8988T (cell line): ENCODE results near the gene AFAP1.
A peak's percentile ranks its signal among the peaks of the same experiment; 100 is the strongest.

Experiments
- DNase-seq: peaks from one replicate; pipeline ENCODE4 v3.0.0; 2011

AFAP1 gene

GRCh38 chr4:7862561-7863192, 77.0 kb downstream of the AFAP1 start:
- DNase-seq: no peak

GRCh38 chr4:7861440-7861881, 78.2 kb downstream of the AFAP1 start:
- no peak for DNase-seq

GRCh38 chr4:7860600-7861163, 79.0 kb downstream of the AFAP1 start:
- DNase-seq: no peak

- DNase-seq: no peak
Measured at GRCh38 chr4:7859326-7859725, 80.3 kb downstream of the AFAP1 start.

GRCh38 chr4:7858498-7858897, 81.2 kb downstream of the AFAP1 start:
- DNase-seq: no peak

- DNase-seq: no peak
Measured at GRCh38 chr4:7857993-7858392, 81.7 kb downstream of the AFAP1 start.

- DNase-seq: no peak
Measured at GRCh38 chr4:7857238-7857701, 82.4 kb downstream of the AFAP1 start.

- no peak for DNase-seq
Measured at GRCh38 chr4:7855731-7856130, 83.9 kb downstream of the AFAP1 start.

- DNase-seq: no peak
Measured at GRCh38 chr4:7854697-7855370, 84.8 kb downstream of the AFAP1 start.

GRCh38 chr4:7854216-7854615, 85.4 kb downstream of the AFAP1 start:
- DNase-seq: no peak

GRCh38 chr4:7853271-7853670, 86.4 kb downstream of the AFAP1 start:
- DNase-seq: no peak

- no peak for DNase-seq
Measured at GRCh38 chr4:7852568-7853185, 87.0 kb downstream of the AFAP1 start.

- peak; percentile 73 for DNase-seq
Measured at GRCh38 chr4:7850489-7850888, 89.2 kb downstream of the AFAP1 start.

- DNase-seq: no peak
Measured at GRCh38 chr4:7847206-7847605, 92.5 kb downstream of the AFAP1 start.

GRCh38 chr4:7845493-7846128, 94.0 kb downstream of the AFAP1 start:
- no peak for DNase-seq

GRCh38 chr4:7844594-7844991, 95.1 kb downstream of the AFAP1 start:
- DNase-seq: peak; percentile 54

- peak; percentile 40 for DNase-seq
Measured at GRCh38 chr4:7843831-7844593, 95.6 kb downstream of the AFAP1 start.

- DNase-seq: peak; percentile 36
Measured at GRCh38 chr4:7842384-7843279, 97.0 kb downstream of the AFAP1 start.

- DNase-seq: no peak
Measured at GRCh38 chr4:7841894-7842293, 97.8 kb downstream of the AFAP1 start.

- DNase-seq: no peak
Measured at GRCh38 chr4:7841071-7841470, 98.6 kb downstream of the AFAP1 start.

GRCh38 chr4:7839856-7840255, 99.8 kb downstream of the AFAP1 start:
- DNase-seq: no peak
